Urinary bladder (tissue), 4 donors: Measurements from ENCODE around the gene SDF4. TPM values are rescaled to one million over a fixed set of nuclear protein-coding genes. Genes with fewer than 3 reads are reported as not detected.

Experiments
- DNase-seq: peaks from one replicate; pipeline ENCODE4 v3.0.0-alpha.2; 2015; ENCODE audit errors: extremely low spot score
- H3K27ac ChIP-seq: one replicate; pipeline ENCODE4 v1.5.1; 2013; ENCODE audit warnings: low read depth, mild to moderate bottlenecking, moderate library complexity
- H3K36me3 ChIP-seq: one replicate; pipeline ENCODE4 v1.6.1; 2013; ENCODE audit warnings: mild to moderate bottlenecking, moderate library complexity; ENCODE audit not compliant: insufficient read depth
- H3K4me1 ChIP-seq: one replicate; pipeline ENCODE4 v1.6.1; 2013; ENCODE audit warnings: mild to moderate bottlenecking, moderate library complexity; ENCODE audit not compliant: insufficient read depth
- H3K4me3 ChIP-seq: one replicate; pipeline ENCODE4 v1.5.1; 2013; ENCODE audit warnings: low read depth, low read length
- WGBS: extraction: QIAGEN DNeasy Blood & Tissue Kit; methylation state at CpG from one replicate; pipeline ENCODE4 v1.1.7; 2013; 5-methylcytosine and 5-hydroxymethylcytosine counted together
- polyA plus RNA-seq: library from polyadenylated mRNA; stranded (reverse); fragments of 200-250 nt; gene quantifications from one replicate; pipeline ENCODE4 v1.2.3, GENCODE V29; 2013
- total RNA-seq: library from RNA; depleted of rRNA; stranded (reverse); fragments of >200 nt; gene quantifications from one replicate; pipeline ENCODE4 v1.2.3, GENCODE V29; 2014
- donor health status: healthy with polysubstance abuse.
- donor health status: healthy.

SDF4 gene
- total and polyA plus RNA-seq, 2 donors = 36.7 to 176 TPM

- H3K36me3 ChIP-seq = peaks cover 6% of the 10 kb centered on the region
These were observed 7.9 kb downstream of the SDF4 start for GRCh38 chr1:1223891-1224290.

GRCh38 chr1:1223321-1223720 lies 8.5 kb downstream of the SDF4 start:
- H3K4me1 ChIP-seq = no peaks in the 10 kb centered on the region
- 95% methylated on average over 15 of the region's 15 CpGs for WGBS
- no peak overlapping the region for H3K4me3 ChIP-seq
- H3K27ac ChIP-seq = no peak overlapping the region
- no peak for DNase-seq
- peaks cover 6% of the 10 kb centered on the region for H3K36me3 ChIP-seq

More at GRCh38 chr1:1223891-1224290, 7.9 kb downstream of the SDF4 start:
- Histone ChIP-seq H3K4me1 (no peaks in the 10 kb centered on the region), H3K4me3 (no peak overlapping the region), H3K27ac (no peak overlapping the region)
- no peak for DNase-seq
- WGBS = 93% methylated on average over 21 of the region's 21 CpGs

- H3K4me1 ChIP-seq = no peaks in the 10 kb centered on the region
- H3K27ac ChIP-seq = no peak overlapping the region
- no peak overlapping the region for H3K4me3 ChIP-seq
- DNase-seq = no peak
- H3K36me3 ChIP-seq = peaks cover 6% of the 10 kb centered on the region
- WGBS = 92% methylated on average over 44 of the region's 44 CpGs
These were observed 9.1 kb downstream of the SDF4 start for GRCh38 chr1:1222575-1223225.

- H3K4me1 ChIP-seq = no peaks in the 10 kb centered on the region
- DNase-seq = no peak
- H3K36me3 ChIP-seq = peaks cover 6% of the 10 kb centered on the region
- no peak overlapping the region for H3K4me3 ChIP-seq
- H3K27ac ChIP-seq = no peak overlapping the region
- 87% methylated on average over 30 of the region's 30 CpGs for WGBS
These were observed 9.8 kb downstream of the SDF4 start for GRCh38 chr1:1221887-1222574.

GRCh38 chr1:1220197-1220596 lies 11.6 kb downstream of the SDF4 start:
- no peak for DNase-seq
- Histone ChIP-seq H3K36me3 (peaks cover 6% of the 10 kb centered on the region), H3K4me3 (no peak overlapping the region), H3K27ac (no peak overlapping the region), H3K4me1 (no peaks in the 10 kb centered on the region)
- 88% methylated on average over 24 of the region's 24 CpGs for whole genome bisulfite sequencing

GRCh38 chr1:1219341-1219740 lies 12.5 kb downstream of the SDF4 start:
- no peak for DNase-seq
- 92% methylated on average over 20 of the region's 20 CpGs for WGBS
- Histone ChIP-seq H3K36me3 (peaks cover 6% of the 10 kb centered on the region), H3K4me3 (no peak overlapping the region), H3K27ac (no peak overlapping the region), H3K4me1 (no peaks in the 10 kb centered on the region)

- Histone ChIP-seq H3K4me3 (no peak overlapping the region), H3K36me3 (peaks cover 6% of the 10 kb centered on the region), H3K4me1 (no peaks in the 10 kb centered on the region), H3K27ac (no peak overlapping the region)
- no peak for DNase-seq
- 93% methylated on average over 36 of the region's 36 CpGs for WGBS
These were observed 13.1 kb downstream of the SDF4 start for GRCh38 chr1:1218524-1219200.

GRCh38 chr1:1217621-1218523 lies 13.9 kb downstream of the SDF4 start:
- DNase-seq = no peak
- H3K4me1 ChIP-seq = no peaks in the 10 kb centered on the region
- 90% methylated on average over 52 of the region's 52 CpGs for WGBS
- peaks cover 6% of the 10 kb centered on the region for H3K36me3 ChIP-seq
- no peak overlapping the region for H3K27ac ChIP-seq
- H3K4me3 ChIP-seq = no peak overlapping the region

- no peak overlapping the region for H3K4me3 ChIP-seq
- peaks cover 6% of the 10 kb centered on the region for H3K36me3 ChIP-seq
- no peak for DNase-seq
- H3K27ac ChIP-seq = no peak overlapping the region
- WGBS = 94% methylated on average over 74 of the region's 74 CpGs
- no peaks in the 10 kb centered on the region for H3K4me1 ChIP-seq
These were observed 14.8 kb downstream of the SDF4 start for GRCh38 chr1:1216770-1217620.

GRCh38 chr1:1215881-1216605 lies 15.8 kb downstream of the SDF4 start:
- H3K4me1 ChIP-seq = no peaks in the 10 kb centered on the region
- peaks cover 4% of the 10 kb centered on the region for H3K36me3 ChIP-seq
- no peak overlapping the region for H3K4me3 ChIP-seq
- WGBS = 89% methylated on average over 21 of the region's 21 CpGs
- H3K27ac ChIP-seq = no peak overlapping the region
- DNase-seq = no peak

- WGBS = 53% methylated on average over 11 of the region's 11 CpGs
- no peak overlapping the region for H3K27ac ChIP-seq
- peaks cover 2% of the 10 kb centered on the region for H3K36me3 ChIP-seq
- DNase-seq = no peak
- H3K4me1 ChIP-seq = no peaks in the 10 kb centered on the region
- no peak overlapping the region for H3K4me3 ChIP-seq
These were observed 16.6 kb downstream of the SDF4 start for GRCh38 chr1:1215080-1215676.
